NCI-H2196 treated with DMSO at 0.1 percent for 48 hours (cell line): Measurements from ENCODE around the gene MAML1.

ENCODE experiments used
- DNase-seq: peaks from one replicate; lab custom pipeline; 2025; ENCODE audit not compliant: unreplicated experiment; lab: John Stamatoyannopoulos, UW

Gene MAML1

DNA sequence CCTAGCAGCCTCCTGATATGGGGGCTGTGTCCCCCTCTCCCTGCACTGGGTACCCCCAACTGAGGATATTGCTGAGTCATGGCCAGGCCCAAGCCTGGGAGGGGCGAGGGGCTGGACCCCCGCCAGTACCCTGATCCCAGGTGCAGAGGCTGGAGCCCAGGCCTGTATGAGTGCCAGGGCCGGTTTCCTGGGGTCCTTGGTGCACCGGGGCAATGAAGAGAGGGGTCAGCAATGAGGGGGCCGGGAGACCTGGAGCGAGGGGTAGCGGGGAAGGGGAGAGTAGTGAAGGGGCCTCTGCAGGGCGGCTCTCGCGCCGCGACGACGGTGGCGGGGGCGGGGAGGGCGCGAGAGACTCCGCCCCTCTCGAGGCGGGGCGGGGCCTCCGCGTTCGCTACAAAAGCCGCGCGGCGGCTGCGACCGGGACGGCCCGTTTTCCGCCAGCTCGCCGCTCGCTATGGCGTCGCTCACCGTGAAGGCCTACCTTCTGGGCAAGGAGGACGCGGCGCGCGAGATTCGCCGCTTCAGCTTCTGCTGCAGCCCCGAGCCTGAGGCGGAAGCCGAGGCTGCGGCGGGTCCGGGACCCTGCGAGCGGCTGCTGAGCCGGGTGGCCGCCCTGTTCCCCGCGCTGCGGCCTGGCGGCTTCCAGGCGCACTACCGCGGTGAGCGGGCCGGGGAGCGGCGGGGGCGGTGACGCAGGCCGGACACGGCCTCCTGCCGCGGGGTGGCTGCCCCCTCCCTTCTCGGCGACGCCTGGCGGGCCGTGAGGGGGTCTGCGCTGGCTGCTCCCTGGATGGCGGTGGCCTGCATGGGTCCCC, 88.1 kb downstream of the MAML1 start, which contains the start of gene SQSTM1:
TSS of gene SQSTM1 (plus strand) at position 423 of the 815 bp plus-strand sequence. CDS start at position 455, 32 bp downstream.
- peak; percentile 44 for DNase-seq

DNA sequence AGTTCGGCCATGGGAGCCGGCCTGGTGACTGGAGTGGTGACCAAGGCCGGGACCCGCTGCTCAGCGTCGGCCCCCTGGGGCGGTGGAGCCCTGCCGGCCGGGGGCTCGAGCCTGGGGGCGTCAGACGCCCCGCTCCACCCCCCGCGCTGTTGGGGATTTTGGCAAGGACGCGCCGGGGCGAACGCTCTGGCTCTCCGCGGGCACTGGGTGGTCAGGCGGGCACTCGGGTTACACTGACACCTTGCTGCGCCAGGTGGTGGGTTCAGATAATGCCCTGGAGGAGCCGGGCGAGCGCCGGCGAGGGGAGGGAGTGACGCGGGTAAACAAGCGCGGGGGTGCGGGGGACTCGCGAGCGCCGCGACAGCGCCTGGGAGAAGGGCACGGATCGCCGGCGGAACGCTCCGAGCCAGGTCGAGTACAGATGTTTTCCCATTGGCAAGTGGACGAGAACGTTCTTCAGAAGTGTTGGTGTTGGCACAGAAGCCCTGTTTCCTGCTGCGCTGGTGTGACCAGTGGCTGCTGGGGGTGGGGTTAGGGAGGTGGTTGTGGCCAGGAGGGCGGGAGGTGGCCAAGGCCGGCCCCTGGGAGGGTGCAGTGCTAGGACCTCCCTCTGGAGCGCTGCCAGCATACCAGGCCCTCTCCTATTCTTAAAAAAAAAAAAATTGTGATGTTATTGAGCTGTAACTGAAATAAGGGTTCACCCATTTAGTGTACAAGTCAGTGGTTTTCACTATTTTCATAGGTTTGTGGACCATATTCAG, 88.9 kb downstream of the MAML1 start:
- DNase-seq: peak; percentile 86

DNA sequence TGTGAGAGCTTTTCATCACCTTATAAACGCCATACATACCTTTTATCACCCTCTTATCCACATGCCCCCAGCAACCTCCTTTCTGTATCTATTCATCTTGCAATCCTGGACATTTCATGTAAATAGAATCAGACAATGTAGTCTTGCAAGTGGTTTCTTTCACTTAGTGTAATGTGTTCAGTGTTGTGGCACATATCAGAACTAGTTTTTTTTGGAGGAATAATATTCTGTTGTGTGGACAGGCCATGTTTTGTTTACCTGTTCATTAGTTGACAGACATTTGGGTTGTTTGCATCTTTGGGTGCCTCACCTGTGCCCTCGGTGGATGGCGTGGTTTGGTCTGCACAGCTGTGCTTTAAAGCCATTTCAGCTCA, 89.4 kb downstream of the MAML1 start:
- no peak for DNase-seq

DNA sequence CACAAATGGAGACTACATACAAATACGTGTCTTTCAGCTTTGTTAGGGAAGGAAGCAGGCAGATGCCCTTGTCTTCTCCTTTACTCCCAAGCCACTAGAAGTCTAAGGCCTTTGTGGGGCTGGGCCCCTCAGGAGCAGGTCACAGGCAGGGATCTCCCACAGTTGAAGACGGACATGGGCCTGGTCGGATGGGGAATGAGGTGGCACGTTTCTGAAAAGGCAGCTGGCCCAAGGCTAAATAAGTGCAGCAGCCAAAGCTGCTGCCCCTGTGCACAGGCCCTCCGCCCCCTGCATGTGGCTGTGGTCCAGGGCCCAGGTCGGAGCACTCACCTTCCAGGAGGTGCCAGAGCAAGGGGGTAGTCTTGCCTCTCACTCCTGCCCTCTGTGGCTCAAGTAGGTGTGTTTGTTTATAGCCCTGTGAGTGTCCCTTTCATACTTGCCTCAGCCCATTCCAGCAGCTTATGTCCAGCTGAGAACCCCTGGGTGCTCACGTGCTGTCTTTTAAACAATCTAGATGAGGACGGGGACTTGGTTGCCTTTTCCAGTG, 89.9 kb downstream of the MAML1 start:
- no peak for DNase-seq

DNA sequence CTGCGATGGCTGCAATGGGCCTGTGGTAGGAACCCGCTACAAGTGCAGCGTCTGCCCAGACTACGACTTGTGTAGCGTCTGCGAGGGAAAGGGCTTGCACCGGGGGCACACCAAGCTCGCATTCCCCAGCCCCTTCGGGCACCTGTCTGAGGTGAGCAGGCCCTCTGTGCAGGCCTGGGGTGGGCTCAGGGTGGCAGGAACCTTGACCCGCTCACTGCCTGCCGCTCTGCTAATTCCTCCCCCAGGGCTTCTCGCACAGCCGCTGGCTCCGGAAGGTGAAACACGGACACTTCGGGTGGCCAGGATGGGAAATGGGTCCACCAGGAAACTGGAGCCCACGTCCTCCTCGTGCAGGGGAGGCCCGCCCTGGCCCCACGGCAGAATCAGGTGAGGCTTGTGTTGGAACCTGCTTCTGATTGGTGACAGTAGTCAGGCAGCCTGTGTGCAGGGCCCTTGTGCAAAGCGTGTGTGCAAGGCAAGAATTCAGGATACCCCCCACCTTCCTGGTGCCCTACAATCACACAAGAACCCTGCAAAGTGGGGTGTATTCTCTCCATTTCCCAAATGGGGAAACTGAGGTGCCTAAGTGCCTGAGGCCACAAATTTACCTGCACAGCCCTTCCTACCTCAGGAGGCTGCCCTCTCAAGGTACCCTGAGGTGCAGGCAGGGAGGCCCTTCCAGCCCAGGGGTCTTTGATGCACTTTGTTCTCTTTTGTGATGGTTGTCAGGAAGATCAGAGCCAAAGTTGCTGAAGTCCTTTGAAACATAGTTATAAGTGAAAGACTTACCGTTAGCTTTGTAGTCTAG, 91.5 kb downstream of the MAML1 start:
- DNase-seq: no peak

GRCh38 chr5:179824745-179825112, 92.1 kb downstream of the MAML1 start:
- no peak for DNase-seq

DNA sequence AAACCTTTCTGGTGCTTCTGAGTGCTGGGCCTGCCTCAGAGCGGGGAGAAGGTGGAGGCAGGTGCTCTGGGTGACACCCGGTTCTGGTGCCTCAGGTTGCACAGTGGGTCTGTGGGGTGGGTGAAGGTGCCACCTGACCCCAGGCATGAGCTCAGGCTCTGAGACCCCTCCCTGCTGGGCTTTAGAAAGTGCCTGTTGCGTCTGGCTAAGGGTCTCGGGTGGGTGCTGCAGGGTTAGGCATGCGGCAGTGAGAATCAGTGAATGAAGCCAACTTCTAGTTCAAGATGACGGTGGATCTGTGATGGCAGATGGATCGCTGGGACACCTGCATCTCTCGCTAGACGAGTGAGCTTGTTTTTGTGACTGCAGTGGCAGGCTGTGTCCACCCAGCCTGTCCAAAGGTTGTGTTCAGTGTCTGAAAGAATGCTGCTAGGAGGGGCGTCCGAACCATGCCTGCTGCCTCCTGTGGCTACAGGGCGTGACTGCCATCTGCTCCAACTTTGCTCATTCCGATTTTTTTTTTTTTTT, 93.1 kb downstream of the MAML1 start:
- no peak for DNase-seq
